ENCODE measurements around the gene TCTA.
"Not testable (repeated sequence)": the region's sequence is repeated elsewhere in the genome, so short reads cannot be mapped to it uniquely, and the experiment has no call there.

Gene TCTA

DNA sequence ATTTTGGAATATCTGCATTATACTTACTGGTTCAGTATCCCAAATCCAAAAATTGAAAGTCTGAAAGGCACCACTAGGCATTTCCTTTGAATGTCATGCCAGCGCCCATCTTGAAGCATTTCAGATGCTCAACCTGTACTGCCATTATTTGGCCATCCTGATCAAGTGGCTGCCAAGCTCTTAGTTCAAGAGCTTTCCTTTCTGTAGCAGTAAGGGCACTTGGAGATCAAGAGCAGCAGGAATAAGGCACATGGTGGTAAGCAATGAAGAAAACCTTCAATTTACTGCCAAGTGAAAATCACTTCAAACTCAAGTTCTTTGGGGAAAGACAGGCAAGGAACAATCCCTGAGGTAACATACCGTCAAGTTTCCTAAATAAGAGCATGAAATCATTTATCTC, 10.5 kb upstream of the TCTA start:
- Histone ChIP-seq H3K4me3 (no peak overlapping the region), H3K4me1 (peaks cover 54 to 99% (median 70%) of the 10 kb centered on the region in 10 experiments), H3K36me3 (peaks cover 40 to 100% (median 84%) of the 10 kb centered on the region in 11 experiments), H3K4me2 (peak overlapping the region in 10 of 11 experiments; percentile 9 to 72 (median 40); a peak in 12 of 22 replicates), H3K9me3 (replicated peaks in 1 of 11) (peaks cover 0 to 9% (median 0%) of the 10 kb centered on the region in 11 experiments; a peak in 3 of 22 replicates), H4K20me1 (peaks cover 100% of the 10 kb centered on the region in 11 experiments), H3K27me3 (no peaks in the 10 kb centered on the region), H3K9ac (no peak overlapping the region), H3K27ac (no peak overlapping the region; a peak in 1 of 22 replicates)
- no peak for TF ChIP-seq Cebpa-rat (IDR thresholded peaks at IDR 0.05)

GRCh38 chr3:49403891-49404290, 8.3 kb upstream of the TCTA start:
- peaks cover 0 to 9% (median 0%) of the 10 kb centered on the region in 11 experiments; a peak in 3 of 22 replicates for H3K9me3 ChIP-seq (replicated peaks in 1 of 11)
- no peak overlapping the region; a peak in 1 of 22 replicates for H3K9ac ChIP-seq
- no peaks in the 10 kb centered on the region for H3K27me3 ChIP-seq
- H3K4me2 ChIP-seq: peak overlapping the region in 5 of 11 experiments; percentile 5 to 44 (median 20); a peak in 6 of 22 replicates
- H3K4me1 ChIP-seq: peaks cover 56 to 99% (median 72%) of the 10 kb centered on the region in 10 experiments
- peaks cover 100% of the 10 kb centered on the region in 11 experiments for H4K20me1 ChIP-seq
- H3K4me3 ChIP-seq: no peak overlapping the region
- peaks cover 29 to 86% (median 69%) of the 10 kb centered on the region in 11 experiments for H3K36me3 ChIP-seq
- H3K27ac ChIP-seq: no peak overlapping the region
- no peak for TF ChIP-seq Cebpa-rat (IDR thresholded peaks at IDR 0.05)

DNA sequence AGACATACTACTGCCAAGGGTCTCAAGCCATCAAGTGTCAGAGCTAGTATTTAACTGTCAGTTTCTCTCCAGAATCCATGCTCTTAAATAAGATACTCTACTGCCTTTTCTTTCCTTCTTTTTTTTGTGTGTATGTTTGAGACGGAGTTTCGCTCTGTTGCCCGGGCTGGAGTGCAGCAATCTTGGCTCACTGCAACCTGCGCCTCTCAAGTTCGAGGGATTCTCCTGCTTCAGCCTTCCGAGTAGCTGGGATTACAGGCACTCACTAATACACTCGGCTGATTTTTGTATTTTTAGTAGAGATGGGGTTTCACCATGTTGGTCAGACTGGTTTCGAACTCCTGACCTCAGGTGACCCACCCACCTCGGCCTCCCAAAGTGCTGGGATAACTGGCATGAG, 6.7 kb upstream of the TCTA start:
- Histone ChIP-seq H3K4me1 (peaks cover 57 to 96% (median 70%) of the 10 kb centered on the region in 10 experiments), H3K27ac (peak overlapping the region in 2 of 11 experiments; percentile 2 to 20; a peak in 1 of 22 replicates), H3K36me3 (peaks cover 25 to 69% (median 60%) of the 10 kb centered on the region in 11 experiments), H4K20me1 (peaks cover 100% of the 10 kb centered on the region in 11 experiments), H3K4me2 (peak overlapping the region; percentile 18 to 97 (median 60); a peak in 20 of 22 replicates), H3K9ac (peak overlapping the region in 5 of 11 experiments; percentile 9 to 44 (median 20); a peak in 4 of 22 replicates)
- not testable (repeated sequence) for H3K4me3 ChIP-seq; H3K27me3 ChIP-seq; H3K9me3 ChIP-seq (replicated peaks in 1 of 11)

GRCh38 chr3:49406571-49407565, 5.4 kb upstream of the TCTA start:
- H3K4me3 ChIP-seq: 0 out of 20 replicates have a peak overlapping the region, but pooled peaks of 1 of the 10 experiments have one; percentile 4
- H3K27me3 ChIP-seq: no peaks in the 10 kb centered on the region
- peaks cover 48 to 83% (median 59%) of the 10 kb centered on the region in 10 experiments for H3K4me1 ChIP-seq
- H3K4me2 ChIP-seq: peak overlapping the region; percentile 42 to 98 (median 68)
- peaks cover 94 to 98% (median 97%) of the 10 kb centered on the region in 11 experiments for H4K20me1 ChIP-seq
- H3K27ac ChIP-seq: peak overlapping the region in 4 of 11 experiments; percentile 7 to 35 (median 26); a peak in 3 of 22 replicates
- no peak for TF ChIP-seq Cebpa-rat (IDR thresholded peaks at IDR 0.05)
- H3K9me3 ChIP-seq (replicated peaks in 1 of 11): peaks cover 0 to 9% (median 0%) of the 10 kb centered on the region in 11 experiments; a peak in 3 of 22 replicates
- peak overlapping the region in 8 of 11 experiments; percentile 11 to 61 (median 30); a peak in 10 of 22 replicates for H3K9ac ChIP-seq
- peaks cover 22 to 58% (median 50%) of the 10 kb centered on the region in 11 experiments for H3K36me3 ChIP-seq

- H3K27me3 ChIP-seq: no peaks in the 10 kb centered on the region
- peak overlapping the region; percentile 94 to 100 (median 98) for H3K4me3 ChIP-seq
- H3K9me3 ChIP-seq (replicated peaks in 1 of 11): no peaks in the 10 kb centered on the region
- H3K36me3 ChIP-seq: peaks cover 7 to 46% (median 26%) of the 10 kb centered on the region in 11 experiments; a peak in 21 of 22 replicates
- H3K27ac ChIP-seq: peak overlapping the region; percentile 98 to 100 (median 99)
- H3K4me2 ChIP-seq: peak overlapping the region; percentile 82 to 99 (median 94)
- H4K20me1 ChIP-seq: peaks cover 60 to 65% (median 63%) of the 10 kb centered on the region in 11 experiments
- peaks cover 72 to 78% (median 76%) of the 10 kb centered on the region in 10 experiments for H3K4me1 ChIP-seq
- H3K9ac ChIP-seq: peak overlapping the region; percentile 99 to 100 (median 100)
- no peak for TF ChIP-seq Cebpa-rat (IDR thresholded peaks at IDR 0.05)
Observed at GRCh38 chr3:49410066-49410845, 2.0 kb upstream of the TCTA start.

DNA sequence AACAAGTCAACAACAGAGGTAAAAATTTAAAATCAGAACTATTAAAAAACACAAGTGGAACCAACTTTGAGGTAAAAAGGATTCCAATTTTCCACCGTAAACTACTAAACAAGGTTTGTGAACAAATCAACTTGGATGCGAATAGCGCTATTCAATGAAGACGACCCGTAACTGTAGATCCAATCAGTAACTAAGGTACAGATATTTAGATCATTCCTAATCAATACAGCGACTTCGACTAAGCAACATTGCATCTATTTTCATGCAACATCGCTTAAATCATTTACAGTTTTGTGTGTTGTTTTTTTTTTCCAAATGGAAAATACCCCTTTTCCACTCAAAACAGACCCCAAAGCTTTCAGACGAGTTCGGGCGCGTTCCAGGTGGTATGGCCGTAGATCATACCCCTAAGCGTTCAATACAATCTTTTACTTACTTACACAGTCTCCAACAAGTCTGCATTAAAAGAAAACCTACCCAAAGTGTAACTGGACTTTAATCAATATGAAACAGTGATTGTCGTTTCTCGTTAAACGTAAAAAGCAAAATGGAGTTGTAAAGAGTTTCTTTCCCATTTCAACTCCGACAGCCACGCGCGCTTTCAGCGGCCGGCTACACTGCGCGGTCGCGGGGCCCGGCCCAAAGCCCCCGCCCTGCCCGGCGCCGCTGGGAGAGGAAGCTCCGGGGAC, 1.2 kb upstream of the TCTA start:
- no peak for TF ChIP-seq Cebpa-rat (IDR thresholded peaks at IDR 0.05)
- peak overlapping the region; percentile 98 to 100 (median 99) for H3K27ac ChIP-seq
- peaks cover 7 to 43% (median 20%) of the 10 kb centered on the region in 11 experiments; a peak in 19 of 22 replicates for H3K36me3 ChIP-seq
- peak overlapping the region; percentile 94 to 100 (median 98) for H3K4me3 ChIP-seq
- no peaks in the 10 kb centered on the region for H3K27me3 ChIP-seq
- peak overlapping the region; percentile 99 to 100 (median 100) for H3K9ac ChIP-seq
- H4K20me1 ChIP-seq: peaks cover 53 to 58% (median 57%) of the 10 kb centered on the region in 11 experiments
- H3K4me1 ChIP-seq: peaks cover 72 to 79% (median 76%) of the 10 kb centered on the region in 10 experiments
- H3K9me3 ChIP-seq (replicated peaks in 1 of 11): no peaks in the 10 kb centered on the region
- peak overlapping the region; percentile 82 to 99 (median 94) for H3K4me2 ChIP-seq

DNA sequence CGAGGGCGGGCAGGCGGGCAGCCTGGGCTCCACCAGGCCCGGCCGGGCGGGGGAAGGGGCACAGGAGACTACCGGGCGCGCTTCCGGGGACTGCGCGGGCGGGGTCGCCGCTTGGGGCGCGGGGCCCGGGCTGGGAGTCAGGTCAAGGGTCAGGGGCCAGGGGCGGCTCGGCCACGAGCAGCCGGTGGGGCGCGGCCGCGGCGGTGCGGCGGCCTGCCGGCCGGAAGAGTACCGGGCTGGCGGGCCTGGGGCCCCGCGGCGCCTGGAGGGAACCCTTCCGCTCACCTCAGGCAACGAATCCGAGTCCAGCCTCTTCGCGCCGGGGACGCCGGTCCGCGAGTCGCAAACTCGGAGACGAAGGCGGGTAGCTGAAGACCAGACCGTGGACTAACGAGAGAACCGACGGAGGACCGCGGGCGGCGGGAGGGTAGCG, 672 bp upstream of the TCTA start:
- no peak for TF ChIP-seq Cebpa-rat (IDR thresholded peaks at IDR 0.05)
- peaks cover 74 to 79% (median 76%) of the 10 kb centered on the region in 10 experiments for H3K4me1 ChIP-seq
- H3K4me2 ChIP-seq: peak overlapping the region in 10 of 11 experiments; percentile 27 to 98 (median 94); a peak in 19 of 22 replicates
- peak overlapping the region; percentile 98 to 100 (median 99) for H3K27ac ChIP-seq
- H4K20me1 ChIP-seq: peaks cover 47 to 55% (median 51%) of the 10 kb centered on the region in 11 experiments
- H3K9ac ChIP-seq: peak overlapping the region; percentile 99 to 100 (median 100)
- H3K4me3 ChIP-seq: peak overlapping the region; percentile 94 to 100 (median 98)
- no peaks in the 10 kb centered on the region for H3K27me3 ChIP-seq
- peaks cover 7 to 39% (median 15%) of the 10 kb centered on the region in 11 experiments; a peak in 18 of 22 replicates for H3K36me3 ChIP-seq
- H3K9me3 ChIP-seq (replicated peaks in 1 of 11): no peaks in the 10 kb centered on the region
